Keratinocyte (primary cell): ENCODE measurements around the gene PLA2R1.

Source experiments
- CTCF ChIP-seq, 3 experiments: IDR thresholded peaks in 1 of 3; conservative IDR thresholded peaks in 1 of 3; optimal IDR thresholded peaks in 1 of 3; 2 replicates in 2 of 3; 3 replicates in 1 of 3; pipeline versions ENCODE3 to v1.5.1; 2011; ENCODE audit warnings: low read length in 3 of 3, mild to moderate bottlenecking in 3 of 3, moderate library complexity in 2 of 3, control low read depth in 1 of 3, inconsistent platforms in 1 of 3; ENCODE audit not compliant: insufficient read depth in 2 of 3; ENCODE audit errors: extremely low read depth in 1 of 3
- EZH2 ChIP-seq: IDR thresholded peaks from one replicate; pipeline ENCODE4 v1.6.1; 2012; ENCODE audit warnings: inconsistent platforms, mild to moderate bottlenecking, low read length, moderate library complexity

GRCh38 chr2:160063879-160064612 lies 1.6 kb upstream of the PLA2R1 start:
- TF ChIP-seq CTCF (optimal IDR thresholded peaks at IDR 0.05 in 1 of 3, IDR thresholded peaks at IDR 0.05 in 1 of 3, conservative IDR thresholded peaks at IDR 0.05 in 1 of 3; ENCODE audit: extremely low read depth in 1 of 3, insufficient read depth in 2 of 3, low read length in 3 of 3) (no peak), EZH2 (no peak)
